SK-N-SH treated with all-trans-retinoic acid at 6 μM for 48 hours (cell line): ENCODE measurements around the gene CACNA1S.

Experiments
- ATAC-seq: fragments of 200-7000 bp; cut with Tn5 transposase; 3 replicates; pipeline ENCODE4 v1.9.1; 2020; ENCODE audit warnings: mild to moderate bottlenecking, moderate library complexity
- BACH2 ChIP-seq: fragments of 250-450 bp; sonication (Bioruptor Pico); IDR thresholded peaks from 2 replicates; pipeline ENCODE4 v1.9.0; 2021; ENCODE audit warnings: mild to moderate bottlenecking, borderline replicate concordance
- CREB5 ChIP-seq: fragments of 250-450 bp; sonication (Bioruptor Pico); IDR thresholded peaks from 2 replicates; pipeline ENCODE4 v1.5.1; 2020; ENCODE audit warnings: low read depth, mild to moderate bottlenecking, moderate library complexity
- CSDC2 ChIP-seq: fragments of 250-450 bp; sonication (Bioruptor Pico); IDR thresholded peaks from 2 replicates; pipeline ENCODE4 v1.5.0; 2020; ENCODE audit warnings: mild to moderate bottlenecking, moderate library complexity
- CSRNP3 ChIP-seq: fragments of 250-450 bp; sonication (Bioruptor Pico); IDR thresholded peaks from 2 replicates; pipeline ENCODE4 v1.5.1; 2021; ENCODE audit warnings: mild to moderate bottlenecking, moderate library complexity
- ESRRG ChIP-seq: fragments of 250-450 bp; sonication (Bioruptor Pico); IDR thresholded peaks from 2 replicates; pipeline ENCODE4 v1.6.1; 2021; ENCODE audit warnings: mild to moderate bottlenecking
- GLIS3 ChIP-seq: fragments of 250-450 bp; sonication (Bioruptor Pico); IDR thresholded peaks from 2 replicates; pipeline ENCODE4 v1.5.0; 2020; ENCODE audit warnings: mild to moderate bottlenecking, moderate library complexity
- ISL1 ChIP-seq: fragments of 250-450 bp; sonication (Bioruptor Pico); IDR thresholded peaks from 2 replicates; pipeline ENCODE4 v2.1.2; 2022; ENCODE audit warnings: mild to moderate bottlenecking, moderate library complexity
- OSR1 ChIP-seq: fragments of 250-450 bp; sonication (Bioruptor Pico); IDR thresholded peaks from 2 replicates; pipeline ENCODE4 v1.8.0; 2022; ENCODE audit warnings: moderate library complexity, mild to moderate bottlenecking, inconsistent platforms
- PATZ1 ChIP-seq: fragments of 250-450 bp; sonication (Bioruptor Pico); IDR thresholded peaks from 2 replicates; pipeline ENCODE4 v1.8.0; 2020; ENCODE audit warnings: mild to moderate bottlenecking, moderate library complexity, borderline replicate concordance
- POU6F1 ChIP-seq: fragments of 250-450 bp; sonication (Bioruptor Pico); IDR thresholded peaks from 2 replicates; pipeline ENCODE4 v1.8.0; 2021; ENCODE audit warnings: low read depth, mild to moderate bottlenecking, moderate library complexity, borderline replicate concordance
- PPARA ChIP-seq: fragments of 250-450 bp; sonication (Bioruptor Pico); IDR thresholded peaks from 2 replicates; pipeline ENCODE4 v1.5.0; 2020; ENCODE audit warnings: mild to moderate bottlenecking, borderline replicate concordance
- SNAI2 ChIP-seq: fragments of 250-450 bp; sonication (Bioruptor Pico); IDR thresholded peaks from 2 replicates; pipeline ENCODE4 v1.5.0; 2020; ENCODE audit warnings: mild to moderate bottlenecking, moderate library complexity
- TCF4 ChIP-seq: fragments of 250-450 bp; sonication (Bioruptor Pico); IDR thresholded peaks from 2 replicates; pipeline ENCODE4 v1.8.0; 2021; ENCODE audit warnings: mild to moderate bottlenecking, moderate library complexity, borderline replicate concordance
- TOX ChIP-seq: fragments of 250-450 bp; sonication (Bioruptor Pico); IDR thresholded peaks from 2 replicates; pipeline ENCODE4 v1.8.0; 2021; ENCODE audit warnings: mild to moderate bottlenecking, moderate library complexity, borderline replicate concordance
- TSHZ2 ChIP-seq: fragments of 250-450 bp; sonication (Bioruptor Pico); IDR thresholded peaks from 2 replicates; pipeline ENCODE4 v1.5.0; 2020; ENCODE audit warnings: mild to moderate bottlenecking, moderate library complexity
- ZC3H10 ChIP-seq: fragments of 250-450 bp; sonication (Bioruptor Pico); IDR thresholded peaks from 2 replicates; pipeline ENCODE4 v1.5.1; 2021; ENCODE audit warnings: mild to moderate bottlenecking, moderate library complexity
- ZFP3 ChIP-seq: fragments of 250-450 bp; sonication (Bioruptor Pico); IDR thresholded peaks from 2 replicates; pipeline ENCODE4 v1.5.0; 2020; ENCODE audit warnings: mild to moderate bottlenecking, moderate library complexity
- ZFP30 ChIP-seq: fragments of 450-650 bp; formaldehyde crosslinking; IDR thresholded peaks from 2 replicates; pipeline ENCODE4 v1.5.0; 2022; ENCODE audit warnings: mild to moderate bottlenecking, moderate library complexity
- ZNF565 ChIP-seq: fragments of 450-650 bp; formaldehyde crosslinking; conservative IDR thresholded peaks from 2 replicates; pipeline ENCODE4 v1.5.0; 2020; ENCODE audit warnings: low read depth, mild to moderate bottlenecking, moderate library complexity
- ZNF70 ChIP-seq: fragments of 450-650 bp; formaldehyde crosslinking; IDR thresholded peaks from 2 replicates; pipeline ENCODE4 v1.5.0; 2020; ENCODE audit warnings: mild to moderate bottlenecking, moderate library complexity

CACNA1S gene

GRCh38 chr1:201137579-201138310 is 25.5 kb upstream of the CACNA1S start:
- TF ChIP-seq SNAI2 (CRISPR knock-in tag) (no peak), ISL1 (CRISPR knock-in tag) (no peak), TCF4 (CRISPR knock-in tag) (no peak)
- ATAC-seq, result peak; percentile 92

- ATAC-seq, result no peak
- TF ChIP-seq TOX (CRISPR knock-in tag) (no peak), ZFP30 (no peak), CSDC2 (CRISPR knock-in tag) (no peak), OSR1 (CRISPR knock-in tag) (no peak), CSRNP3 (CRISPR knock-in tag) (no peak), PATZ1 (CRISPR knock-in tag) (no peak), TCF4 (CRISPR knock-in tag) (no peak), ZFP3 (CRISPR knock-in tag) (no peak), POU6F1 (CRISPR knock-in tag) (no peak), CREB5 (CRISPR knock-in tag) (no peak), ISL1 (CRISPR knock-in tag) (no peak)
Observed at GRCh38 chr1:201137024-201137392, 24.8 kb upstream of the CACNA1S start.

GRCh38 chr1:201136355-201137023 is 24.3 kb upstream of the CACNA1S start:
- no peak for TF ChIP-seq PATZ1 (CRISPR knock-in tag)
- no peak for TF ChIP-seq OSR1 (CRISPR knock-in tag)
- no peak for TF ChIP-seq SNAI2 (CRISPR knock-in tag)
- TF ChIP-seq ISL1 (CRISPR knock-in tag), result no peak
- TF ChIP-seq ZNF70 (CRISPR knock-in tag), result no peak
- TF ChIP-seq BACH2 (CRISPR knock-in tag), result no peak
- TF ChIP-seq TSHZ2, result no peak
- no peak for TF ChIP-seq GLIS3 (CRISPR knock-in tag)
- no peak for TF ChIP-seq TOX (CRISPR knock-in tag)
- TF ChIP-seq CREB5 (CRISPR knock-in tag), result no peak
- TF ChIP-seq TCF4 (CRISPR knock-in tag), result no peak
- no peak for TF ChIP-seq ESRRG (CRISPR knock-in tag)
- no peak for TF ChIP-seq ZFP3 (CRISPR knock-in tag)
- TF ChIP-seq CSRNP3 (CRISPR knock-in tag), result no peak
- no peak for TF ChIP-seq ZNF565
- no peak for TF ChIP-seq CSDC2 (CRISPR knock-in tag)
- TF ChIP-seq ZC3H10 (CRISPR knock-in tag), result no peak
- TF ChIP-seq ZFP30, result no peak
- TF ChIP-seq PPARA (CRISPR knock-in tag), result no peak
- ATAC-seq, result no peak
